ENCODE measurements around the gene PRKCH. TPM values are rescaled to one million over a fixed set of nuclear protein-coding genes. Genes with fewer than 3 reads are reported as not detected.

The PRKCH gene
- total and polyA plus RNA-seq, 2 experiments from 2014 or later = 2.4 to 3.5 TPM

DNA sequence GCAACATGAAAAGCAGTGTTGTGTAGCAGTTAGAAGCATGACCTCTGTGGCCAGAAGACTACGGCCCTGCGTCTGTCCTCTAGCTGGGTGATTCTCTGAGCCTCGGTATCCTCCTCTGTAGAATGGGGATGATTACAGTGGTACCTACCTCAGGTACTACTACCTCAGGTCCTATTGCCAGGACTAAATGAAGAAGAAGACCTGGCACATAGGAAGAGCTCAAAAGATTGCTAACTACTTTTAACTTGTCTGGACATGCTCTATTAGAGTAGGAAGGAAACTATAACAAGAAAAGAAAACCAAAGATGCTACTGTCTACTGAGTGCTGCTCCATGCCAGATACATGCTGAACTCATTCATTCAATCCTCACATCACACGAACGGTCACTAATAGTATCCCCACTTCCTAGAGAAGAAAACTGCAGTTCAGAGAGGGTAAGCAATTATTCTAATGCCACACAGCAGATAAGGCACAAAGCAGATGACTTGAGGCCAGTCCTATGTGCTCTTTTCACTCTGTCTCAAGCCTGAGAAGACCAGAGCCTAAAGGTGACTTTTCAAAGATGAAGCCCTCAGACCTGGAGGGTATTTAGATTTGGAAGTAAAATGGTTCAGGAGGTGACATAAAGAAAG lies 265.8 kb downstream of the PRKCH start:
- peak overlapping the region; percentile 97 for H3K27ac ChIP-seq
- peak overlapping the region; percentile 79 for H3K9ac ChIP-seq
- no peak overlapping the region for H3K4me3 ChIP-seq
- H3K27me3 ChIP-seq (replicated peaks; ENCODE audit: insufficient read depth) = no peaks in the 10 kb centered on the region
- peaks cover 54% of the 10 kb centered on the region for H3F3A ChIP-seq (ENCODE audit: insufficient read depth)
- H4K20me1 ChIP-seq (ENCODE audit: insufficient read depth) = no peaks in the 10 kb centered on the region
- in situ Hi-C loops (cut with MboI) = no loop called here
- H3K36me3 ChIP-seq (ENCODE audit: low read depth) = no peaks in the 10 kb centered on the region
- H3K4me1 ChIP-seq (ENCODE audit: insufficient read depth) = peaks cover 59% of the 10 kb centered on the region
- H3K9me3 ChIP-seq (ENCODE audit: low read depth) = no peaks in the 10 kb centered on the region
- H3K79me2 ChIP-seq (ENCODE audit: insufficient read depth) = peaks cover 54% of the 10 kb centered on the region
- 93 to 94% methylated on average over 5 of the region's 5 CpGs for WGBS, 2 experiments (ENCODE audit: low coverage in 1 of 2, low lambda C conversion rate in 2 of 2, missing lambda C conversion rate in 2 of 2)
- DNase-seq = no peak
- TF ChIP-seq EZH2 (IDR thresholded peaks at IDR 0.05; ENCODE audit: insufficient read depth, poor library complexity, severe bottlenecking) (no peak), EZH2phosphoT487 (IDR thresholded peaks at IDR 0.05; ENCODE audit: insufficient read depth, low read depth) (no peak)
- no peaks in the 10 kb centered on the region for H3K9me2 ChIP-seq (ENCODE audit: insufficient read depth)
- H3K4me2 ChIP-seq (ENCODE audit: unreplicated experiment) = peak overlapping the region; percentile 73
- no peak overlapping the region for H2AFZ ChIP-seq

DNA sequence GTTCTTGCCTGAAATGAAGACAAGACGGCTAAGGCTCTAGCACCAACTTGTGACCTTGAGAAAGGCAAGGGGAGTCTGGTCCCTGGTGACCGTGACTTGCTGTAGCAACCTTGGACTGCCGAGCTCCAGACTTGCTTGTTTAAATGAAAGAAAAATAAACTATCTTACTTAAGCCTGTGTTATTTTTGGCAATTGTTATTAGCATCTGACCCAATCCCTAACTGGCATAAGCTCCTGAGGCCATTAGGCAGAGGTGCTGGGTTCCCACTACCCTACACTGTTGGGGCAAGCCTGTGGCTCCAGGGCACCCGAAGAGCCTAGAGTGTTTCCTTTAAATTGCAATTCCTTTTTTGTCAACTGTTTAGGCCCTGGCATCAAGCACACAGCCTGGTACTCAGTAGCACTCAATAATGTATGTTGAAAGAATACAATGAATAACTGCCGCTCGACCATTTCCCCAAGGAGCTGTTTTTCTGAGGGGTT lies 267.1 kb downstream of the PRKCH start:
- no peaks in the 10 kb centered on the region for H3K27me3 ChIP-seq (replicated peaks; ENCODE audit: insufficient read depth)
- peaks cover 56% of the 10 kb centered on the region for H3F3A ChIP-seq (ENCODE audit: insufficient read depth)
- H4K20me1 ChIP-seq (ENCODE audit: insufficient read depth) = no peaks in the 10 kb centered on the region
- H3K36me3 ChIP-seq (ENCODE audit: low read depth) = no peaks in the 10 kb centered on the region
- peaks cover 55% of the 10 kb centered on the region for H3K4me1 ChIP-seq (ENCODE audit: insufficient read depth)
- no peaks in the 10 kb centered on the region for H3K9me3 ChIP-seq (ENCODE audit: low read depth)
- peak; percentile 22 for DNase-seq
- 76% methylated on average over 6 of the region's 6 CpGs for WGBS, 2 experiments (ENCODE audit: low coverage in 1 of 2, low lambda C conversion rate in 2 of 2, missing lambda C conversion rate in 2 of 2)
- H2AFZ ChIP-seq = no peak overlapping the region
- in situ Hi-C loops (cut with MboI) = no loop called here
- no peak overlapping the region for H3K9ac ChIP-seq
- H3K27ac ChIP-seq = no peak overlapping the region; the same call in 1 of the 2 replicates
- no peak overlapping the region for H3K4me2 ChIP-seq (ENCODE audit: unreplicated experiment)
- peaks cover 48% of the 10 kb centered on the region for H3K79me2 ChIP-seq (ENCODE audit: insufficient read depth)
- TF ChIP-seq EZH2phosphoT487 (IDR thresholded peaks at IDR 0.05; ENCODE audit: insufficient read depth, low read depth) = no peak
- TF ChIP-seq EZH2 (IDR thresholded peaks at IDR 0.05; ENCODE audit: insufficient read depth, poor library complexity, severe bottlenecking) = no peak
- no peaks in the 10 kb centered on the region for H3K9me2 ChIP-seq (ENCODE audit: insufficient read depth)
- no peak overlapping the region for H3K4me3 ChIP-seq

DNA sequence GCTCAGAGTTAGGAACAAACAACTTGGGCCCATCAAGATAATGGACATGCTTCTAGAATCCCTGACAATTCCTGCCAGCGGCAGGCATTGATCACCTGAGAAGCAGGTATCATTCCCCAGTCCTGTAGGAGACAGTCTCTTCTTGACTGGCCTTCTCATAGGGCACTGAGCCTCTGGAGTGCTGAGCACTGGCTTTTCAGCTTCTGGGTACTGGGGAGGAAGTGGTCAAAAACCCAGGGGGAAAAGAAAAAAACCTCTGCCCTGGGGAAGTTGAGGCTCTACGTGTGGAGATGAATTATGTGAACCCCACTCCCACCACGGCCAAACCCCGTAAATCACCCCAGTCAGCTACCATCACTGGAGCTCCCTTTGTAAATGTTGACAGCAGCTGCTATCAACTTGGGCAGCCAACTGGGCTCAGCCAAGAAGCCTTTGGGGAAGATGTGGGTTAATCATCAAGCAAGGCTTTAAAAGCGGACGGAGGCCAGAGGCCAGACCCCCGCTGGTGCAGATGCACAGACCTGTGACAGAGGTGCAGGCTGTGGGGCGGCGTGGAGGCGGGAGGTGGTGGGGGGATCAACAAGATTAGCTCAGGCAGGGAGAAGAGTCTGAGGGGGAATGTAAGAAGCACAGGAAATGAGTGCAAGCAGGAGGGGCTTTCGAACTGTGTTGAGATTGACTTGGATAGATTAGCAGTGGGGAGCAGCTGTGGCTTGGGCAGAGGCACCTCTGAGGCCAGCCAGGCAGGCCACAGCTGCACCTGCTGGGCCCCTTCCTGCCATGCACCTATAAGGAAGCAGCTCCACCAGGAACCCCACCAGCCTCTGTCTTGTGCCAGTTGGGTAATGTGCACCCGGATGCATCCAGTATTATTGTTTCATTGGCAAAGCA lies 268.6 kb downstream of the PRKCH start:
- no peak overlapping the region for H3K27ac ChIP-seq
- no peaks in the 10 kb centered on the region for H4K20me1 ChIP-seq (ENCODE audit: insufficient read depth)
- in situ Hi-C loops (cut with MboI) = no loop called here
- H3K9me3 ChIP-seq (ENCODE audit: low read depth) = no peaks in the 10 kb centered on the region
- H3K9me2 ChIP-seq (ENCODE audit: insufficient read depth) = no peaks in the 10 kb centered on the region
- H3K9ac ChIP-seq = no peak overlapping the region
- H3K27me3 ChIP-seq (replicated peaks; ENCODE audit: insufficient read depth) = no peaks in the 10 kb centered on the region
- H3F3A ChIP-seq (ENCODE audit: insufficient read depth) = peaks cover 56% of the 10 kb centered on the region
- peaks cover 53% of the 10 kb centered on the region for H3K4me1 ChIP-seq (ENCODE audit: insufficient read depth)
- WGBS, 2 experiments (ENCODE audit: low coverage in 1 of 2, low lambda C conversion rate in 2 of 2, missing lambda C conversion rate in 2 of 2) = 88 to 93% methylated on average over 12 of the region's 12 CpGs
- no peak overlapping the region for H2AFZ ChIP-seq
- H3K4me3 ChIP-seq = no peak overlapping the region
- no peaks in the 10 kb centered on the region for H3K36me3 ChIP-seq (ENCODE audit: low read depth)
- TF ChIP-seq EZH2phosphoT487 (IDR thresholded peaks at IDR 0.05; ENCODE audit: insufficient read depth, low read depth) = no peak
- no peak for TF ChIP-seq EZH2 (IDR thresholded peaks at IDR 0.05; ENCODE audit: insufficient read depth, poor library complexity, severe bottlenecking)
- no peak for DNase-seq
- H3K4me2 ChIP-seq (ENCODE audit: unreplicated experiment) = no peak overlapping the region
- H3K79me2 ChIP-seq (ENCODE audit: insufficient read depth) = peaks cover 46% of the 10 kb centered on the region

GRCh38 chr14:61591862-61592261 lies 270.5 kb downstream of the PRKCH start:
- Histone ChIP-seq H3K9me3 (ENCODE audit: low read depth) (no peaks in the 10 kb centered on the region), H3K4me1 (ENCODE audit: insufficient read depth) (peaks cover 55% of the 10 kb centered on the region), H4K20me1 (ENCODE audit: insufficient read depth) (no peaks in the 10 kb centered on the region), H3K27me3 (replicated peaks; ENCODE audit: insufficient read depth) (no peaks in the 10 kb centered on the region), H3K9me2 (ENCODE audit: insufficient read depth) (no peaks in the 10 kb centered on the region), H3K9ac (no peak overlapping the region), H3F3A (ENCODE audit: insufficient read depth) (peaks cover 55% of the 10 kb centered on the region), H3K27ac (no peak overlapping the region), H3K4me2 (ENCODE audit: unreplicated experiment) (no peak overlapping the region), H3K79me2 (ENCODE audit: insufficient read depth) (peaks cover 58% of the 10 kb centered on the region), H3K4me3 (no peak overlapping the region), H3K36me3 (ENCODE audit: low read depth) (no peaks in the 10 kb centered on the region), H2AFZ (no peak overlapping the region)
- in situ Hi-C loops (cut with MboI) = no loop called here
- TF ChIP-seq EZH2 (IDR thresholded peaks at IDR 0.05; ENCODE audit: insufficient read depth, poor library complexity, severe bottlenecking) = no peak
- no peak for TF ChIP-seq EZH2phosphoT487 (IDR thresholded peaks at IDR 0.05; ENCODE audit: insufficient read depth, low read depth)
- no peak for DNase-seq
- WGBS, 2 experiments (ENCODE audit: low coverage in 1 of 2, low lambda C conversion rate in 2 of 2, missing lambda C conversion rate in 2 of 2) = 95 to 100% methylated on average over 2 of the region's 2 CpGs

Measured in GM23248 (cell line).